Astrocyte of the hippocampus (primary cell): ENCODE results near the gene STIM1.

Source experiments
- DNase-seq: peaks from one replicate; pipeline ENCODE4 v3.0.0; 2011; ENCODE audit warnings: low read depth, low spot score

STIM1 gene

GRCh38 chr11:3916962-3917361 is 61.5 kb downstream of the STIM1 start:
- DNase-seq = no peak

DNA sequence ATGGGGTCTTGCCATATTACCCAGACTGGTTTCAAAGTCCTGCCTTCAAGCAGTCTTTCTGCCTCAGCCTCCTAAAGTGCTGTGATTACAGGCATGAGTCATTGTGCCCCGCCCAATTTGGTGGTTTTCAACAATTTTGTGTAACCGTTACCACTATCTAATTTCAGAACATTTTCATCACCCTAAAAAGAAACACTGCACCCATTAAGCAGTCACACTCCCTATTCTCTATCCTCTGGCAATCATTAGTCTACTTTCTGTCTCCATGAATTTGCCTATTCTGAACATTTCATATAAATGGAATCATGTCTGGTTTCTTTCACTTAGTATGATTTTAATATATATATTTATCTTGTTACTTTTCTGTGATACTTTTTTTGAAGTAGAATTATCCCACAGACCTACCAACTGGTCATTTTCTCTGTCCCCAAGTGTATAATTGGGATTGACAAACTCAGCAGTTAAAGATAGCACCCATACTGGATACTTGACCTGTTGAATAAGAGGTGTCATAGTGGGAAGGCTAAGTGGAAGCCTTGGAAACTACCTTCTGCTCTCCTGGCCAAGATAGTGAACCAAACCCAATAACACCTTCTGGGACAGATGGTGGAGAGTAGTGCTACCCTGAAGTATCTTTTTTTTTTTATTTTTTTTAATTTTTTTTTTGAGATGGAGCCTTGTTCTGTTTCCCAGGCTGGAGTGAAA is 64.8 kb downstream of the STIM1 start:
- peak; percentile 40 for DNase-seq

DNA sequence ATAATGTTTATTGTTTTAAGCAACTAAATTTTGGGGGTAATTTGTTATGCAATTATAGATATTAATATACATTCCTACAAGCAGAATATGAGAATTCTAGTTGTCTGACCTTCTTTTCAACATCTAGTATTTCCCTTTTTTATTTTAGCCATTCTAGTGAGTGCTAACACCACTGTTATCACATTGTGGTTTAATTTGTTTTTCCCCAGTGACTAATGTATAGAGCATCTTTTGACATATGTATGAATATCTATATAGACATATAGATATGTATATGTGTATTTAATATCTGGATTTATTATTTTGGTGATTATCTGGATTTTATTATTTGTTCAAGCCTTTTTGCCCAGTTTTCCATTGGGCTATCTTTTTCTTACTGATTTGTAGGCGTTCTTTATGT is 66.6 kb downstream of the STIM1 start:
- no peak for DNase-seq

- no peak for DNase-seq
These were observed 70.0 kb downstream of the STIM1 start for GRCh38 chr11:3925513-3925912.

DNA sequence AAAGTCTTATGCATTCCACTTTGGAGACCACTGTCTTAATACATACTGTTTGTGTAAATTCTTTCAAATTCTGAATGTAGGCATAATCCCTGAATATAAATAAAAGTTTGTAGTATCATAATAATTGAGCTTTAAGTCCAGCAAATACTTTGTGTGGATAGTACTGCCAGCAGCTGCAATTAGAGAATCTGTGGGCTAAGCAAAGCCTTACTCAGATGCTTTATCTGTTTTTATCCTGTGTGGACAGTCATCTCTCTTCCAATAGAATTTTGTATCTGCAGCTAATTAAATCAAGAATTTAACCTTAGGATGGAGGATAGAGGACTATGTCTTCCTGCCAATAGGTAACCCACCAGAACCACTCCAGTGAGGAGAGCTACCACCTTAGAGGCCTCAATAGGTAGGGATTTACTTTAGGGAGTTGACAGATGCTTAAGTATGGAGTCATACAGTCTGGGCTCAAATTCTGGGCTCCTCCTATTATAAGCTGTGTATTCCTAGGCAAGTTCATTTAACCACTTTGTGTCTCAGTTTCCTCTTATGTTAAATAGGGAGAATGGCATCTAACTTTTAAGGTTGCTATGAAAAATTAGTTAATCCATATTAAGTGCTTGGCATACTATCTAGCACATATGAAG is 71.1 kb downstream of the STIM1 start:
- no peak for DNase-seq

- DNase-seq = no peak
These were observed 71.8 kb downstream of the STIM1 start for GRCh38 chr11:3927129-3927796.

DNA sequence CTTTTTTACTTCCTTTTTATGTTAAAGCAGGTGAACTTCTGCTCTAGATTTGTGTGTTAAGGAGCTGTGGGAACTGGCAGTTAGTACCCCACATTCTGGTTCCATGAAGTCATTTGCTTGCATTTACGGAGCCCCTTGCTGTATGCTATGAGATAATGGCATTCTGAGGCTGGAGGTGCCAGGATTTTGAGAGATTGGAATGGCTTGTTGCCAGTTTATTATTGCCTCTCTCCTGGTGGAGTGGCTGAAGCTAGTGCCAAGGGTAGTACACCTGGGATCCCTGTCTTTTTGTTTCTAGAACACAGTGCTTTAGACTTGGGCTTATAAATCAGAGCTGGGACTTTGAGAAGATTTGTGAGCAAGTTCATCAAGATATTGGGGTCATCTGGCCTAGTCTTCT is 73.8 kb downstream of the STIM1 start:
- DNase-seq = peak; percentile 26

- DNase-seq = no peak
These were observed 74.2 kb downstream of the STIM1 start for GRCh38 chr11:3929649-3930048.

DNA sequence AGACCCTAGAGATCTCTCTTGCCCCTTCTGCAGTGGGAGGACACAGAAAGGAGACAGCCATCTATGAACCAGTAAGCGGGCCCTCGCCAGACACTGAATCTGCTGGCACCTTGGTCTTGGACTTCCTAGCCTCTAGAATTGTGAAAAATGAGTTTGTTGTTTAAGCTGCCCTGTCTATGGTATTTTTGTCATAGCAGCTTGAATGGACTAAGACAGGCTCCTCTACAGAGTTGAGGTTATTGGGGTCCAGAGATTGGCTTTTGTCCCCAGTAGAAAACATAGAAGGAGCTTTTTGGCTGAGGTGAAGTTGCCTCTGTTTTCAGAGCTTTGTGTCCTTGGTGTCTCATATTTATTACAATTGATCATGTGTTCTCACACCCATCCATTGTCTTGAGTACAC is 77.2 kb downstream of the STIM1 start:
- DNase-seq = no peak

DNA sequence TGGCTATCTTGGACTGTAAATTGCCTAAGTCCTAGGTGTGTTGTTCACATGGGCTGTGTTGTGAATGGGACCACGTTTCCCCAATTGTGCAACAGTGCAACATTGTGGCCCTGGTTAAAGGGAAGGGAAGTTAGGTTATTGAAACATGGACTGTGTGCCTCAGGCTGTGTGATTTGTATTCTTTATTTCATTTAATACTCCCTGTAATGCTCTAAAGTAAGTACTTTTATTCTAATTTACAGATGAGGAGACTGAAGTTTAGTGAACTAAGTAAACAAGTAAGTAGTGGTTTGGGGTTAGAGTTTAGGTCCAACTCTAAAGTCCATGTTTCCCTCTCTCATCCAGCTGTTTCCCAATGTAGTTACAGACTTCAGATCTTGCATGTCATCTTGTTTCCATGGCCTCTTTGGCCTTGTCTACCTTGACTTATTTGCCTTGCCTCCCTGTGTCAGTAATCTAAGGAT is 77.7 kb downstream of the STIM1 start:
- no peak for DNase-seq

DNA sequence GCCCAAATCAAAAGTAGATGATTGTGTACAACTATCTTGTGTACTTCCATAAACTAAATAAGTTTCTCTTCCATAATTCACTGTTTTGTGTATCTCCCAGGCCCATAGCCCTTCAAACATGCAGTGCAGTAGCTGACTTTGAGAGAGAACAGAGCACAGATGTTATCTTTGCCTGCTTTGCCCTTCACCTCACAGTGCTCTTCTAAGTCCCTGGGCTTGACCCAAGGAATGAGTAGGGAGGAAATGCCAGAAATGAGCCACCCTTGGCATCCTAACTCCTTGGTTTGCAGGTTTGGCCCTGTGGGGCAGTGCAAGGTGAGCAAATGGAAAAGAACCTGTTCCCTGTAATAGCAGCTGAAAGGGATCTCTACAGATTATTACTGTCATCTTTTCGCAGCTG is 79.2 kb downstream of the STIM1 start:
- DNase-seq = no peak

DNA sequence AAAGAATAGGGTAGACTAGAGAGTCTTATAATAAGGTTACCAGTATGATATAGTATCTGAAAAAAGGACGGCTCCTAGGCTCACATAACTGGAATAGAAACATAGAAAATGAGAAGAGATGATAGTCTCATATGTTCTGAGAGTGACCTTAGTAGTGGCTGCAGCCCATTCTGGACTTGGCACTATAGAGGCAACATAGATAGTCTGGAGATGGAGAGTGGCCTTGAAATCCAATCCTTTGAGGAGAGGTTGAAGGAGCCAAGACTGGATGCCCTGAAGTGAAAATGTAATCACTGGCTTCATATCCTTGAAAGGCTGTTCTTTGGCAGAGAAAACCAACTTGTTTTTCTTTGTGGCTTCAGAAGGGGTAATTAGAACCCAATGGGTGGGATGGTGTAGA is 81.1 kb downstream of the STIM1 start:
- DNase-seq = no peak

DNA sequence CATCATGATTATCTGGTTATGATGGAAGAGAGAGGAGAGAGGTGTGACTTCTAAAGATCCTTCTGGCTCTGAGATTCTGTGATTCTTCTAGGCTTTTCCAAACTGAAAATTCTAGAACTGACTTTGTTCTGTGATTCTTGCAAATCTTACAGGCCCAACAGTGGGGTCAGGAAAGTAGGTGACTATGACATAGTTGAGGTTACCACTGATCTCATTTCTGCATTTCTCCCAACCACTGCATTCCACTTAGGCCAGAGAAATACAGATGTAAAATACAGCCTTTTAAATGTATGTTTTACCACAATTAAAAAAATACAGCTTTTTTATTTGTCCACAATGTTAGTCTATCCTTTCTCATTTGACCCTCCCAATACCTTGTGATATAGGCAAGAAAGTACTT is 83.7 kb downstream of the STIM1 start:
- DNase-seq = peak; percentile 90

GRCh38 chr11:3939651-3940190 is 84.3 kb downstream of the STIM1 start:
- DNase-seq = peak; percentile 69

DNA sequence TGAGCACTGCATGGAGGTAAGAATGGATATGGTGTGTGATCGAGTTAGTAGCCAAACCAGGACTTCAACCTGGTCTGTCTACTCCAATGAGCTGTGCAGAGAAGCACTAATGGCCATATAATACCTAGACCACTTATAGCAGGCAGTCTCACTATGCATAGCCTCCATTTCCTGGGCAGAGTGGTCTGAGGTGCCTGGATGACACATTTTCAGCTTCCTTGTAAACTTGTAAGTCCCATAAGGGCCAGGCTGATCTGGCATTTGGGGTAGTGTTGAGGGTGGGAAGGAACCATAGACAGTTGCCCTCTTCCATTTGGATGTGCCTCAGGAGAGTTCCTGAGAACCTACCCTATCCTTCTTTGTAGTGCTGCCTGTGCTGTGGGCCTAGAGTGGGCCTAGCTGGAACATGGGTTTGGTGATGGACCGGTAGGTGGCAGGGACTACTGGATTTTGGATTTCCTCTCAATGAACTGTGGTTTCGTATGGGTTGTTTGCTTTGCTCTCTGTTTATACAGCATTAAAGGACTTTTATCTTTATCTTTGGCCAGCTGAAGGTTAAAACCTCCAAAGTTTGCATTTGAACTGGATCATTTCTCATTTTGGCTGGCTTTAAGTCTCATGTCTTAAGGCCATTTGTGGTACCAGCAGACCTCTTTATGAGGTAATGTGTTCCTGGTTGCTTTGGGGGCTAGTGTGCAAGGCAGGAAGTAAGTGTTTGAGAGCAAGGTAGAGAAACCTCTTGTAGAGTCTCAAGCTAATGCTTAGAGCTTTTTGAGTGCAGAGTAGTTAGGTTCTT is 86.9 kb downstream of the STIM1 start:
- no peak for DNase-seq

- DNase-seq = no peak
These were observed 87.6 kb downstream of the STIM1 start for GRCh38 chr11:3942956-3943497.

GRCh38 chr11:3944198-3944597 is 88.7 kb downstream of the STIM1 start:
- DNase-seq = peak; percentile 77

- DNase-seq = no peak
These were observed 91.1 kb downstream of the STIM1 start for GRCh38 chr11:3946455-3947017.

GRCh38 chr11:3947061-3947460 is 91.6 kb downstream of the STIM1 start:
- DNase-seq = no peak

GRCh38 chr11:3949125-3949524 is 93.7 kb downstream of the STIM1 start:
- no peak for DNase-seq

- DNase-seq = peak; percentile 87
These were observed 95.7 kb downstream of the STIM1 start for GRCh38 chr11:3950996-3951660.
